ENCODE measurements around the gene RCAN2.

The RCAN2 gene

DNA sequence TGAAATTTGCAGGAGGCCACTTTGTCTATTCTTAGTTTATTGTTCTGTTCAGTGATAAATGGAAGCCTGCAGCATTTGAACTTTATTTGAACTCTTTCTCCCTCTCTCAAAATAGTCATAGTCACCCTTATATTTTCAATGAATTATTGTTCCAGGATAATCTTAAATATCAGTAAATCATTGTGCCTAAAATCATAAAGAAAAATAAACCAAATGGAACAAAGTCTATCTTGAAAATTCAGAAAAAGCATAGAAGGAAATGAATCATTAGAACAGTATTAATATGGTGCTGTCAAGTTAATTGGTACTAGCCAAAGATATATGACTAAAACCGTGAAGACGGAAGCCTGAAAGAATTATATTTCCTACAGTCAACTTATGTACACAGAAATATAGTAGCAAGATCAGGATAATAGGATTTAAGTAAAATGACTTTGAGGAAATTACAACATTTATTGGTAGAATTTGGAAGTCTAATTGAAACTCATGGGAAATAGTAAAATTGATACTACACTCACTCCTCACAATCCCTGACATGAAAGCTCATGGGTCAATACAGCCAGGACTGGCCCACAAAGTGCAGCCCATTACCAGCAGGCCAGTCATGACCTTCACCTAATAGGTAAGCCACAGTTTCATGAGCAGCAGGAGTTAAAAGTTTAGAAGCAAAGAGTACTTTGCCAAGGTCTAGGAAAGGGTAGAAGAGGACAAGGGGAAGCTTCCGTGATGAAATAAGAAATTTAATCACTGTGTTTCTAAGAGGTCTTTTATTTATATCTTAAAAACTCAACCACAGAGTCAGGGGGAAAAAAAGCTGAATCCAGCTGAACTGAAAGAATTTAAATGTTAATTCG lies 200.6 kb downstream of the RCAN2 start:
- in situ Hi-C loops (cut with HindIII; ENCODE audit: low sequenced_read_pairs), result no loop called here
- H3K4me3 ChIP-seq (ENCODE audit: low read depth, low read length), result no peak overlapping the region
- TF ChIP-seq, protein P1, sequence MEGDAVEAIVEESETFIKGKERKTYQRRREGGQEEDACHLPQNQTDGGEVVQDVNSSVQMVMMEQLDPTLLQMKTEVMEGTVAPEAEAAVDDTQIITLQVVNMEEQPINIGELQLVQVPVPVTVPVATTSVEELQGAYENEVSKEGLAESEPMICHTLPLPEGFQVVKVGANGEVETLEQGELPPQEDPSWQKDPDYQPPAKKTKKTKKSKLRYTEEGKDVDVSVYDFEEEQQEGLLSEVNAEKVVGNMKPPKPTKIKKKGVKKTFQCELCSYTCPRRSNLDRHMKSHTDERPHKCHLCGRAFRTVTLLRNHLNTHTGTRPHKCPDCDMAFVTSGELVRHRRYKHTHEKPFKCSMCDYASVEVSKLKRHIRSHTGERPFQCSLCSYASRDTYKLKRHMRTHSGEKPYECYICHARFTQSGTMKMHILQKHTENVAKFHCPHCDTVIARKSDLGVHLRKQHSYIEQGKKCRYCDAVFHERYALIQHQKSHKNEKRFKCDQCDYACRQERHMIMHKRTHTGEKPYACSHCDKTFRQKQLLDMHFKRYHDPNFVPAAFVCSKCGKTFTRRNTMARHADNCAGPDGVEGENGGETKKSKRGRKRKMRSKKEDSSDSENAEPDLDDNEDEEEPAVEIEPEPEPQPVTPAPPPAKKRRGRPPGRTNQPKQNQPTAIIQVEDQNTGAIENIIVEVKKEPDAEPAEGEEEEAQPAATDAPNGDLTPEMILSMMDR (IDR thresholded peaks at IDR 0.05; ENCODE audit: low read depth, low read length, missing control alignments), result no peak
- no peak for DNase-seq (ENCODE audit: low read depth)

DNA sequence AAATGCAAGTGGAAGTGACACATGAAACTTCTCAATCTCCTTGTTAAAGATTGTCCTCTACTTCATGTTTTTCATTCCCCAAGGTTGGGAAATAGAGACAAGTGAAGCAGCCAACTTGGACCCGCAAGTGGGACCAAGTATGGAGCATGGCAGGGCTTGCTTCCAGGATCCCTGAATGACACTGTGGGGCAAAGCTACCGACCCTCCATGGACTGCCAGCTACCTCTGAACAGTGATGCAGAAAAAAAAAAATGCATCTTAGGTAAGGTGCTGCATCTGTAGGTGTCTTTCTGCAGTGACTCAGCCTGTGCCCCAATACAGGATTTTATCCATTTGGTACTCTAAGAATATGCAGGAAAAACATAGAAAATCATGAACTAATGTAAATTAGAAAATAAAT lies 201.4 kb downstream of the RCAN2 start:
- H3K4me3 ChIP-seq (ENCODE audit: low read depth, low read length), result no peak overlapping the region
- no peak for DNase-seq (ENCODE audit: low read depth)
- TF ChIP-seq, protein P1 (IDR thresholded peaks at IDR 0.05; ENCODE audit: low read depth, low read length, missing control alignments), result no peak
- in situ Hi-C loops (cut with HindIII; ENCODE audit: low sequenced_read_pairs), result no loop called here

DNA sequence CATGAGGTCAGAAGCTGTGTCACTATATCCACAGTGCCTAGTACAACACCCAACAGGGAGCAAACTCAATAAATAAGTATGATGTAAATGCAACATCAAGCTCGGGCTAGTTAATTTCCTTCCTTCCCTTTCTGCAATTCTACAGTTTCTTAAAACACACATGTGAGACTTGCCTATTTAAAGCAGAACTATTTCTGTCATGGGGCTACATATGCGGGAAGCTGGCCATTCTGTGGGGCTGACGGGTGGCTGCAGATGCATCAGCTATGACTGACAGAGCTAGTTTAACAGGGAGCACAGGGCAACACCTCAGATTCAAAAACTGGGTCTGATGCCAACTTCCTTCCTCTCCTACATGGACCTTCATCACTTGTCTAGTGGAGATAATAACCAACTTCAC lies 202.4 kb downstream of the RCAN2 start:
- H3K4me3 ChIP-seq (ENCODE audit: low read depth, low read length), result no peak overlapping the region
- DNase-seq (ENCODE audit: low read depth), result no peak
- TF ChIP-seq, protein P1 (IDR thresholded peaks at IDR 0.05; ENCODE audit: low read depth, low read length, missing control alignments), result no peak
- in situ Hi-C loops (cut with HindIII; ENCODE audit: low sequenced_read_pairs), result no loop called here

DNA sequence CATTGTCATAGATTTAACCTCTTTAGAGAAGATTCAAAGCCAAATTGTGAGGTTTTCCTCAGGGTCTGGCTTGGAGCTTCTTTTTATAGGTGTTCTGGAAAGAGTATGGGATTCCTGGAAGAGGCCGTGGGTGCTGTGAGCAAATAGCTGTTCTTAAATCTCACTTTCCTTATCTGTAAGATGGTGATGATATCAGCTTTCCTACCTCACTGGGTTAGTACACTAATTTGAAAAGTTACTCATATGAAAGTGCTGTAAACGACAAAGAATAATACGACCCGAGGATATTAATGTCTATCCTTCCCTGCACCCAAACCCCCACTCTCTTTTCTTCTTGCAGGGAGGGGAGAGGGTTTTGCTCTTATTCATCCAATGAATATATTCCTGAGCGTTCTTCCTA lies 203.6 kb downstream of the RCAN2 start:
- TF ChIP-seq, protein P1 (IDR thresholded peaks at IDR 0.05; ENCODE audit: low read depth, low read length, missing control alignments), result no peak
- DNase-seq (ENCODE audit: low read depth), result no peak
- in situ Hi-C loops (cut with HindIII; ENCODE audit: low sequenced_read_pairs), result no loop called here
- H3K4me3 ChIP-seq (ENCODE audit: low read depth, low read length), result no peak overlapping the region

DNA sequence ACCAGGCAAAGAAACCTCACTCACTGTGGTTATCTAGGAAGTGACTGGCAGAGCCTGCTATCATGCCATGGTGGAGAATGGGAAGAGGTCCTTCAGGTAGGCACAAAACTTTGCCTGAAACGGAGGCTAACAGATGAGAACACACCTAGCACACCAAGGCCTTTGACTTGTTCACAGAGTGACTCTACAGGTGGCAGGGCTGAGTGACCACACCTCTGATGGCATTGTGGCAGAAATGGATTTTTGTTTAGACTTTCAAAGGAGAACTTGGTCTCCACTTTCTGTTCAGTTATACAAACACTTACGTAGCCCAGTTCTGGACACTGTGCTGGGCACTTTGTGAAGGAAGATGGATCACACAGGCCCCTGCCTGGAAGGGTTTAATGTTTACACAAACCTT lies 204.2 kb downstream of the RCAN2 start:
- no peak for DNase-seq (ENCODE audit: low read depth)
- TF ChIP-seq, protein P1 (IDR thresholded peaks at IDR 0.05; ENCODE audit: low read depth, low read length, missing control alignments), result no peak
- in situ Hi-C loops (cut with HindIII; ENCODE audit: low sequenced_read_pairs), result no loop called here
- no peak overlapping the region for H3K4me3 ChIP-seq (ENCODE audit: low read depth, low read length)

DNA sequence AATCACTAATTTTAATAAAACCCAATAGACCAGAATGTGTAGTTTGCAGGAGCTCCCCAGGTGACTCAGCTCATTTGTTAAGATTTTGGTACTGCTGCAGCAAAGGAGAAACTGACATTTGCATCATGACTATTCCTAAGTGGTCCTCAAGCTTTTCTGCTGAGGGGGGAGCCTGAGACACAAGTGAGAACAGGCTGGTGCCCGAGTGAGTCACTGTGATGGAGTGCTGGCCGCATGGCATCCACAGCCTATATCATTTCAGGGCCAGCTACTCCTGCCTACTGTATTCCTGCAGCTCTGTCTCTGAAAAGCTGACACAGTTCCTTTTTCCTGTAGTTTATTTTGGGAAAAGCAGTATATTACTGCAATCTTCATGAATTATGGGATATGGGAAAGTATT lies 206.8 kb downstream of the RCAN2 start:
- no peak for DNase-seq (ENCODE audit: low read depth)
- in situ Hi-C loops (cut with HindIII; ENCODE audit: low sequenced_read_pairs), result no loop called here

More for the DNA sequence above, 206.8 kb downstream of the RCAN2 start:
- TF ChIP-seq, protein P1 (IDR thresholded peaks at IDR 0.05; ENCODE audit: low read depth, low read length, missing control alignments), result no peak
- H3K4me3 ChIP-seq (ENCODE audit: low read depth, low read length), result no peak overlapping the region
